ENCODE data around the gene ATP6V1F.
A peak's percentile ranks its signal among the peaks of the same experiment; 100 is the strongest.

ATP6V1F gene

DNA sequence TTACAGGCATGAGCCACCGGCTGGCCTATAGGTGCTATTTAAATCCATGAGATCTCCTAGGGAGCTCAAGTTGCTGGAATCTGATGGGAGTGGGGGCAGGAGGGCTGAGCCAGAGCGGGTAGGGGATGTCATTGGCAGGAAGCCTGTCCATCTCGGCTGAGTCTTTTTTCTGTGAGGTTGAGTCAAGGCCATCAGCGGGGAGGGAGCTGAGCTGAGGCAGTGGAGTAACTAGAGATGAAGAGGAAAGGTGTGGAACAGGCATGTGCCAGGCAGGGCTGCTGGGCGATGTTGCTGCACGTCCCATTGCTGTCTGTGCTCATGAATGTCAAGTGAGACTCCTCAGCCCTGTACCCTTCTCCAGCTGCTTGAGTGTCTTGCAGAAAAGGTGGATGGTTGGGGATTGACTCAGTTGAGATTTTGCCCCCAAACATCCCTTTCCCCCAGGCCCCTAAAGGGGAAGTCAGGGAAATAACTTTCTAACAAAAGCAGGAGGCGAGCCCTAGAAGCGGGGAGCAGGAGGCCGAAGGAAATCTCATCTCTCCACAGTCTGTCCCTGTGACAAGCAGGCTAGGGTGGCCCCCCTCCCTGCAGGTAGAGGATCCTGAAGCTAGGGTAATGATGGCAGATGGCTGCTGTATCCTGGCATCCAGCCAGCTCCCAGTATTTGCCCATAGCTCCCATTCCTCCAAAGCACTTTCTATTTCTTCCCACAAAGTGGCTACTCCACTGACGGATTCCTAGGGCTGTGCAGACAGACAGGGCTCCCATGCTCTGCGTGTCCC is 5.4 kb downstream of the ATP6V1F start:
- TF ChIP-seq, protein P1, sequence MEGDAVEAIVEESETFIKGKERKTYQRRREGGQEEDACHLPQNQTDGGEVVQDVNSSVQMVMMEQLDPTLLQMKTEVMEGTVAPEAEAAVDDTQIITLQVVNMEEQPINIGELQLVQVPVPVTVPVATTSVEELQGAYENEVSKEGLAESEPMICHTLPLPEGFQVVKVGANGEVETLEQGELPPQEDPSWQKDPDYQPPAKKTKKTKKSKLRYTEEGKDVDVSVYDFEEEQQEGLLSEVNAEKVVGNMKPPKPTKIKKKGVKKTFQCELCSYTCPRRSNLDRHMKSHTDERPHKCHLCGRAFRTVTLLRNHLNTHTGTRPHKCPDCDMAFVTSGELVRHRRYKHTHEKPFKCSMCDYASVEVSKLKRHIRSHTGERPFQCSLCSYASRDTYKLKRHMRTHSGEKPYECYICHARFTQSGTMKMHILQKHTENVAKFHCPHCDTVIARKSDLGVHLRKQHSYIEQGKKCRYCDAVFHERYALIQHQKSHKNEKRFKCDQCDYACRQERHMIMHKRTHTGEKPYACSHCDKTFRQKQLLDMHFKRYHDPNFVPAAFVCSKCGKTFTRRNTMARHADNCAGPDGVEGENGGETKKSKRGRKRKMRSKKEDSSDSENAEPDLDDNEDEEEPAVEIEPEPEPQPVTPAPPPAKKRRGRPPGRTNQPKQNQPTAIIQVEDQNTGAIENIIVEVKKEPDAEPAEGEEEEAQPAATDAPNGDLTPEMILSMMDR (IDR thresholded peaks at IDR 0.05; ENCODE audit: insufficient read depth, low read length, poor library complexity, severe bottlenecking) = no peak
- peaks cover 14% of the 10 kb centered on the region for H3K36me3 ChIP-seq (ENCODE audit: control insufficient read depth, insufficient read depth, low read length)
- H3K27me3 ChIP-seq (replicated peaks; ENCODE audit: control insufficient read depth, insufficient read depth, low read length) = no peaks in the 10 kb centered on the region
- no peak overlapping the region for H3K4me3 ChIP-seq (replicated peaks; ENCODE audit: low read depth, low read length)
- DNase-seq (ENCODE audit: extremely low read depth, insufficient read length) = no peak

DNA sequence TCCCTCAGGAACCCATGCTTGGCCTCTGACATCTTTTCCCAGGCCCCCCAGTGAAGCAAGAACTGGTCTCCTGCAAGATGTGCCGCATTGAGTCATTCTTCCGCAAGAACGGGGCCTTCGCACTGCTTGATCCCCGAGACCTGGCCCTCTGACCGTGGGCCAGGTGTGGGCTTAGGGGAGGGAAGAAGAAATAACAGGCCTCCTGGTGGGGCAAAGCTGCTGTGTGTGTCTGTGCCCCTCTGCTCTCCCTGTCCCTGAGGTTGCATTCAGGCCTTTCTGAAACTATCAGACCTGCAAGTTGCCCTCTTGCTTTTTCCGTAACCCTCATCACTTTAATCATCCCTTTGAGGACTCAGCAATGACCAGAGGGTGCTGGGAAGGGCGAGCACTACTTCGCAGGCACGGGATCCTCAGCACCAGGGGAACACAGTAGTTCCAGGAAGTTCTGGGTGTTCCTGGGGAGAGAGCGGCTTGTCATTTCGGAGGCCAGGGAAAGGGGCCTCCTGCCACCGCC is 6.0 kb downstream of the ATP6V1F start:
- no peaks in the 10 kb centered on the region for H3K27me3 ChIP-seq (replicated peaks; ENCODE audit: control insufficient read depth, insufficient read depth, low read length)
- TF ChIP-seq, protein P1 (IDR thresholded peaks at IDR 0.05; ENCODE audit: insufficient read depth, low read length, poor library complexity, severe bottlenecking) = no peak
- no peak overlapping the region for H3K4me3 ChIP-seq (replicated peaks; ENCODE audit: low read depth, low read length)
- peaks cover 14% of the 10 kb centered on the region for H3K36me3 ChIP-seq (ENCODE audit: control insufficient read depth, insufficient read depth, low read length)
- DNase-seq (ENCODE audit: extremely low read depth, insufficient read length) = no peak

DNA sequence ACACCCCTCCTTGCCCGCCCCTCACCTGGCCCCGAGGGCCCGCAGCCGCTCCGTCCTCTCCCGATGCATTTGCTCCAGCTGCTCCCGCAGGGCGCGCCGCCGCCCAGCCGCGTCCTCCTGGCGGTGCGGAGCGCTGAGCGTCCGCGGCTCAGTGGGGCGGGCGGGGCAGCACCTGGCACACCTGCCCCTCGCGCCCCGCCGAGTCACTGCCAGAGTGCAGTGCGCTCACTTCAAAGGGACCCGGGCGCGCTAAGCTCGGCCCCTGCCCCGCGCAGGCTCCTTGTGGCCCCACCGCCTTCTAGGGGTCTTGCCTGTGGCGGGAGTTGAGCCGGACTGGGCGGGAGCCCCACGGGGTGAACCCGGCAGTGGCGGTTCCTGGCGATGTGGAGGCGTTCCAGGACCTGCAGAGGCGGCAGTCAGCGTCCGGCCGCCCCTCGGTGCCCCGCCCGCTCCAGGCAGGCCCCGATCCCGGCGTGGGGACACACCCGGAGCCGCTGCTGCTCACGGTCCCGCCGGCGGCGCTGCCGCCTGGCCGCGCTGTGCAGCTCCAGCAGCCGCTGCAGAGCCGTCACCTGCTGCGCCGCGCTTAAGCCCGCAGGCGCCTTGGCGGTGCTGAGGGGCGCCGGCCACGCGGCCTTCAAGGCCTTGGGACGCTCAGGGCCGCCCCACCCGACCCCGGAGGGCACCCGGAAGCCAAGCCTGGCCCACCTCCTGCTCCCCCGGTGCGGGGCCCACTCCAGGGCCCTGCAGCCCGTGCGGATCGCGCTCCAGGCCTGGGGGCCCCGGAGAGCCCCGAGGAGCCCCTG is 6.7 kb downstream of the ATP6V1F start:
- Histone ChIP-seq H3K4me3 (replicated peaks; ENCODE audit: low read depth, low read length) (peak overlapping the region; percentile 47), H3K27me3 (replicated peaks; ENCODE audit: control insufficient read depth, insufficient read depth, low read length) (no peaks in the 10 kb centered on the region), H3K36me3 (ENCODE audit: control insufficient read depth, insufficient read depth, low read length) (peaks cover 14% of the 10 kb centered on the region)
- peak; percentile 74 for DNase-seq (ENCODE audit: extremely low read depth, insufficient read length)
- TF ChIP-seq, protein P1 (IDR thresholded peaks at IDR 0.05; ENCODE audit: insufficient read depth, low read length, poor library complexity, severe bottlenecking) = no peak

GRCh38 chr7:128869944-128870285 is 7.3 kb downstream of the ATP6V1F start:
- no peaks in the 10 kb centered on the region for H3K27me3 ChIP-seq (replicated peaks; ENCODE audit: control insufficient read depth, insufficient read depth, low read length)
- H3K4me3 ChIP-seq (replicated peaks; ENCODE audit: low read depth, low read length) = peak overlapping the region; percentile 47; the same call in 1 of the 2 replicates

DNA sequence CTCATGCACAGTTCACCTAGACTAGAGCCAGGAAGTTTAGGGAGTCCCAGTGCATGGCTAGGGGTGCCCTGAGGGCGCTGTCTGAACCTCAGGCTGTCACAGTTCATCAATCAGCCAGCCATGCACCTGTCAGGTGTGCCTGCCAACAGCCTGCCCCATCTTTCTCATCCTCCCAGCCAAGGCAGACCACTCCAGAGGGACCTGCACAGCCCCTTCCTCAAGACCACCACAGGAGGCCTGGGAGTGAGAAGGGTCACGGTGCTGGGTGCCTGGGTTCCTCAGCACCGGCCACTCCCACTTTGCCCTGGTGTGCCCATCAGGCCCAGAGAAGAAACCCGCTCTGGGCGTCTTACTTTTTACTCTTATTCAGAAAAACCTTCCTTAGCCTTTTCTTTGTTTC is 8.4 kb downstream of the ATP6V1F start:
- no peak overlapping the region for H3K4me3 ChIP-seq (replicated peaks; ENCODE audit: low read depth, low read length)
- TF ChIP-seq, protein P1 (IDR thresholded peaks at IDR 0.05; ENCODE audit: insufficient read depth, low read length, poor library complexity, severe bottlenecking) = no peak
- H3K36me3 ChIP-seq (ENCODE audit: control insufficient read depth, insufficient read depth, low read length) = peaks cover 1% of the 10 kb centered on the region
- no peaks in the 10 kb centered on the region for H3K27me3 ChIP-seq (replicated peaks; ENCODE audit: control insufficient read depth, insufficient read depth, low read length)
- no peak for DNase-seq (ENCODE audit: extremely low read depth, insufficient read length)

More at GRCh38 chr7:128869944-128870285, 7.3 kb downstream of the ATP6V1F start:
- TF ChIP-seq, protein P1 (IDR thresholded peaks at IDR 0.05; ENCODE audit: insufficient read depth, low read length, poor library complexity, severe bottlenecking) = no peak
- DNase-seq (ENCODE audit: extremely low read depth, insufficient read length) = no peak
- peaks cover 10% of the 10 kb centered on the region for H3K36me3 ChIP-seq (ENCODE audit: control insufficient read depth, insufficient read depth, low read length)

Data from GM06990 (cell line).